Body of pancreas (tissue), 4 donors: ENCODE results near the gene GNAI2.

Experiments used
- POLR2A ChIP-seq, 3 donors: fragments of 450-650 bp; IDR thresholded peaks; one replicate each; pipeline ENCODE4 v1.6.1; 2016; ENCODE audit warnings: antibody characterized with exemption in 3 of 3, mild to moderate bottlenecking in 2 of 3
- TF ChIP-seq, protein P1 (sequence below), 7 experiments: fragments of 450-650 bp in 4 of 7; fragments of 200-600 bp in 3 of 7; sonication (generic) in 3 of 7; IDR thresholded peaks; one replicate each; pipeline ENCODE4 v1.5.1; 2016 to 2019; ENCODE audit warnings: antibody characterized with exemption in 7 of 7

DNA sequence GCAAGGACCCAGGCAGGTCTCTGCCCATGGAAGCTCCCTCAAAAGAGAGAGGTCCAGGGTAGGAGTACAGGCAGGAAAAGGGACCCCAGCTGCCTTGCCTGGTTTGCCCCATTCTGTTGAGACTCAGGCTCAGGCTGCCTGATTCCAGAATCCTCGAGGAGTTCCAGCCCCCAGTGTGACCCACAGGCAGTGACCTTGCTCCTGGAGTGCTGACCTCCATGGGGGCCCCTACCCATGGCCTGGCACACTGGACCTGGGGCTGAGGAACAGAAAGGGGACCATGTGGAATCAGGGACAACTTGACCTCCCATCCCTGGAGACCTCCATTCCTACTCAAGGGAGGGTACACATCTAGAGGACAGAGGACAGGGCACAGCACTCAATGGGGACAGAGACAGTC is 29.6 kb downstream of the GNAI2 start:
- TF ChIP-seq, protein P1, sequence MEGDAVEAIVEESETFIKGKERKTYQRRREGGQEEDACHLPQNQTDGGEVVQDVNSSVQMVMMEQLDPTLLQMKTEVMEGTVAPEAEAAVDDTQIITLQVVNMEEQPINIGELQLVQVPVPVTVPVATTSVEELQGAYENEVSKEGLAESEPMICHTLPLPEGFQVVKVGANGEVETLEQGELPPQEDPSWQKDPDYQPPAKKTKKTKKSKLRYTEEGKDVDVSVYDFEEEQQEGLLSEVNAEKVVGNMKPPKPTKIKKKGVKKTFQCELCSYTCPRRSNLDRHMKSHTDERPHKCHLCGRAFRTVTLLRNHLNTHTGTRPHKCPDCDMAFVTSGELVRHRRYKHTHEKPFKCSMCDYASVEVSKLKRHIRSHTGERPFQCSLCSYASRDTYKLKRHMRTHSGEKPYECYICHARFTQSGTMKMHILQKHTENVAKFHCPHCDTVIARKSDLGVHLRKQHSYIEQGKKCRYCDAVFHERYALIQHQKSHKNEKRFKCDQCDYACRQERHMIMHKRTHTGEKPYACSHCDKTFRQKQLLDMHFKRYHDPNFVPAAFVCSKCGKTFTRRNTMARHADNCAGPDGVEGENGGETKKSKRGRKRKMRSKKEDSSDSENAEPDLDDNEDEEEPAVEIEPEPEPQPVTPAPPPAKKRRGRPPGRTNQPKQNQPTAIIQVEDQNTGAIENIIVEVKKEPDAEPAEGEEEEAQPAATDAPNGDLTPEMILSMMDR (IDR thresholded peaks at IDR 0.05): no peak
- no peak for TF ChIP-seq POLR2A (IDR thresholded peaks at IDR 0.05)
